GM19467 (cell line): Measurements from ENCODE around the gene DNAI2.

Experiments
- ATAC-seq: cut with Tn5 transposase; IDR thresholded peaks from one replicate; pipeline ENCODE4 v1.9.1; 2021; ENCODE audit warnings: mild to moderate bottlenecking, moderate library complexity; ENCODE audit not compliant: unreplicated experiment

Gene DNAI2, protein sequence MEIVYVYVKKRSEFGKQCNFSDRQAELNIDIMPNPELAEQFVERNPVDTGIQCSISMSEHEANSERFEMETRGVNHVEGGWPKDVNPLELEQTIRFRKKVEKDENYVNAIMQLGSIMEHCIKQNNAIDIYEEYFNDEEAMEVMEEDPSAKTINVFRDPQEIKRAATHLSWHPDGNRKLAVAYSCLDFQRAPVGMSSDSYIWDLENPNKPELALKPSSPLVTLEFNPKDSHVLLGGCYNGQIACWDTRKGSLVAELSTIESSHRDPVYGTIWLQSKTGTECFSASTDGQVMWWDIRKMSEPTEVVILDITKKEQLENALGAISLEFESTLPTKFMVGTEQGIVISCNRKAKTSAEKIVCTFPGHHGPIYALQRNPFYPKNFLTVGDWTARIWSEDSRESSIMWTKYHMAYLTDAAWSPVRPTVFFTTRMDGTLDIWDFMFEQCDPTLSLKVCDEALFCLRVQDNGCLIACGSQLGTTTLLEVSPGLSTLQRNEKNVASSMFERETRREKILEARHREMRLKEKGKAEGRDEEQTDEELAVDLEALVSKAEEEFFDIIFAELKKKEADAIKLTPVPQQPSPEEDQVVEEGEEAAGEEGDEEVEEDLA

DNA sequence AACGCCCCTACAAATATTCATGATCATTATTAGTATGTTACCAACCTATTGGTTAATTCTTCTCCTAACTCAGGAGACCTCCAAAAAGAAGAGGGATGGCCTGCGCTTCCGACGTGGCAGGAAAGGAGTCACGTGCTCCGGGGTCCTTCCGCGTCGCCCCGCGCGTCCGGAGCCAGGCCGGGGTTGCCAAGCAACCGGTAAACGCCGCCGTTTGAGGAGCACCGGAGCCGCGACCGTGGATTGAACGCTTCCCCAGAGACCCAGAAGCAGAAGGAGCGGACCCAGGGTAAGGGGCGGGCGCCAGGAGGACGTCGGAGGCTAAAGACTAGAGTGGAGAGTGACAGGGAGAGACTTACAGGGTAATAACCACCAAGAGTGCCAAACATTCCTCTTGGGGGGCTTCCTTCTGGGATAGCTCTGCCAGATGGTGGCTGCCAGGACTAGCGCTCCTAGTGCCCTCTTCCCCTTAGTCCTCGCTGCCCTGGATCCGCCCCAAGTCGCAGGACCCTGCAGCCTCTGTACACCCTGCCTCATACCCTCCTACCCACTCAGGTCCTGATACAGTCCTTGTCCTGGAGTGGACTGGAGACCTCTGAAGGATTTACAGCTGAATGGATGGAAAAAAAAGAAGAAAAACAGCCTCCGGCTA is at the start of gene DNAI2:
Gene DNAI2, plus strand, starts transcription at position 175 of the 649 bp plus-strand sequence. CDS start 7,584 bp downstream, outside the sequence.
- no peak for ATAC-seq

DNA sequence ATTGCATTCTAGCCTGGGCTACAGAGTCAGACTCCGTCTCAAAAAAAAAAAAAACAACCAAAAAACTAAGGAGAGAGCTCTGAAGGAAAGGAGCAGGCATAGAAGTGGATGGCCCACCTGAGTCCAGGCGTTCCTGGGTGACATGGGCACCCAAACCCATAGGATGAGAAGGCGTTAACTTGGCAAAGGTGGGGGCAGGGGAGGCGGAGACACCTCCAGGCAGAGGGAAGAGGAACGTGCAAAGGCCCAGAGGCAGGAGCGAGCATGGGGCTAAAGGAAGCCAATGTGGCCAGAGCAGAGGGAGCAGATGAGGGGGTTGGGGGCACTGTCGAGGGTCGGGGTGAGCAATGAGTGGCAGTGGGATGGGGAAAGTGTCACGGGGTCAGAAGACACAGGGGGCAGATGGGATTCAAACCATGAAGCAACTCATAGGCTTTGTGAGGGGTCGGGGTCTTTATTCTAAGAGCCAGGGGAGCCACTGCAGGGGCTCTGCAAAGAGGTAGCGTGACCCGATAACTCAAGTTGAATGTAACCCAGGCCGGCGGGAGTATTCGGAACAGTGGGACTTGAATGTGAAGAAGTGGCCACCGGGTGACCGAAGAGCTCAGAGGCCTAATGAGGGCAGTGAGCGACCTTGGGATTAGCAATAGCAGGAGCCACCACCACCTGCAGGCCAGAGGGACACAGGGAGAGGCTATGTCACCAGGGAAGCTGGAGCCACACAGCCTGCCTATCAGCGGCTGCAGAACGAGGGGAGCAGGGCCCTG is 48.9 kb upstream of the DNAI2 start:
- ATAC-seq = no peak

DNA sequence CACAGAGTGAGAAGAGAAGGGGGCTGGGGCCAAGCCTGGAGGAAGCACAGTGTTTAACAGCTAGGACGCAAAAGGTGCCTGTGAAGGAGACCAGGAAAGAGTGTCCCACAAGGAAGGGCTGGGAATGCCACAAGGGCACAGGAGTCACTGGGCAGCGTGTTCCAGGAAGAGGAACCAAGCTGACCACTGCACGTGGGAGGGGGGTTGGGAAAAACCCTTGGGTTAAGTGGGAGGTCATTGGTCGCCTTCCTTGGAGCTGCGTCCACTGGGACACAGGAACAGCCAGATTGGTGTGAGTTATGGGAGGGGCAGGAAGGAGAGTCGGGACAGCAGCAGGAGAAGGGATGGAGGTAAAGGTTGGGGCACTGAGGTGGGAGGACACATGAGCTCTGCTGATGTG is 47.8 kb upstream of the DNAI2 start:
- ATAC-seq = no peak

DNA sequence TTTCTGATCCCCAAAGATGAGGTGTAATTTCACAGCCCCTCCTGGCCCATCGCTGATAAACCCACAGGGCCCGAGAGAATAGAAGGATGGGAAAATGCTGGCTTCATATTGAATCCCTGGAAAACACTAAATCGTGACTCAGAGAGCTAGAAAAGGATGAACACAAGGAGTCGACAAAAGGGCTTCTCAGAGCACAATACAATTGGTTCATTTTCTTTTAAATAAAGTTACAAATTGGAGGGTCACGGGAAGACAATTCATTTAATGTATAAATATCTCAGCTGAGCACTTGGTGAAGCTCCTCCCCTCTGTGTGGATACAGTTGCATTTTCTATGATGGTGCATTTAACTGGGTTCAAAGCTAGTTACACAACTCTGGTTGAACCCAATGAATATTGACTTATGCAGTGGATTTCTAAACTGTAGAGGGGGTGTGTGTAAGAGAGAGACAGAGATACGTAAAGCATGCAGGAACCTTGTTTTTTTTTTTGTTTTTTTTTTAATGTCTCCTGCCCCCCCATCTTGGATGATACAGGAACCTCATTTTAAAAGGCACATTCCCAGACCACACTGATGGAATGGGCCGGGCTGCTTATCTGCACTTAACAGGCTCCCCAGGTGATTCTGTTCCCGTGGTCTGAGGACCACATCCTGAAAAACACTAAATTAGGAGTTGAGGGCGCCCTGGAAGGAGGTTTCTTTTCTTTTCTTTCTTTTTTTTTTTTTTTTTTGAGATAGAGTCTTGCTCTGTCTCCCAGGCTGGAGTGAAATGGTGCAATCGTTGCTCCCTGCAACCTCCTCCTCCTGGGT is 46.6 kb upstream of the DNAI2 start:
- no peak for ATAC-seq

DNA sequence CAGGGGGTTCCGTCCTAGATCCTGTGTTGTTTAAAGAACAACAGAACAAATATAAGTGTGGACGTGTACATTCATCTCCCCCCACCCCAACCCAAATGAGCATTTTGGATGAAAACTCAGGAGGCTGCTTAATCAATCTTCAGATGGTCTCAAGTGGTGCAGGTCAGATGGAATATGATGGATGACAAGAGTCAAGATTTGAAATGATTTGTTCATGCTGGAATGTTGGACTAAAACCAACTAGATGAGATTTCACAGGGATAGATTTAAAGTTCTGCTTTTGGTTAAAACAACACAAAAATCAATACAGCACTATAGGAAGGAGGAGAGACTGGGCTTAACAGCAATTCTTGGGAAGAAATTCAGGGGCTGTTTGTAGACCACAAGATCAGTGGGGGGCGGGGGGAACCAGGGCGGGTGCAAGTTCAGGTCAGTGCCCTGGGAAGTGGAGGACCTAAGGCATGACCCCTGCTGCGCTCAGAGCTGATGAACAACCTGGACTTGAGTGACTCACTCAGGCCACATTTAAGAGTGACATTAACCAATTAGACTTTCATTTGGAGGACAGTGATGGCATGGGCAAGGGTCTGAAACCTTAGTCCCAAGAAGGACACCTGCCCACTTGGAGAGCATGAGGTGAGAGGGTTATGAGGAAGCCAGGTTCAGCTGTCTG is 45.6 kb upstream of the DNAI2 start:
- ATAC-seq = no peak

DNA sequence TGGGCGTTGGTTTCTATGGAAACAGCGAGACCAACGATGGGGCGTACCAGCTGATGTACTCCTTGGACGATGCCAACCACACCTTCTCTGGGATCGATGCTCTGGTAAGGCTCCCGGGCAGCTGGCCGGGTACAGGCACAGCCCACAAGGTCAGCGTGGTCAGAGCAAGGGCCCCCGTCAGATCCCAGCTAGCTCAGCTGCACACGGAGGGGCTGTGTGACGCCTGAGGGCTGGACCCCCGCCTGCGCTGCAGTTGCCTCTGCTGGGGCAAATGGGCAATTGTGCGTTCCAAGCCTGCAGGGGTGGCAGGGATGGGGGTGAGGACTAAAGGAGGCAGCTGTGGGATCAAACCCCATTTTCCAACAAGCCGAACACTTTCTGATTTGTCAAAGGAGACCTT is 43.1 kb upstream of the DNAI2 start:
- ATAC-seq = no peak

DNA sequence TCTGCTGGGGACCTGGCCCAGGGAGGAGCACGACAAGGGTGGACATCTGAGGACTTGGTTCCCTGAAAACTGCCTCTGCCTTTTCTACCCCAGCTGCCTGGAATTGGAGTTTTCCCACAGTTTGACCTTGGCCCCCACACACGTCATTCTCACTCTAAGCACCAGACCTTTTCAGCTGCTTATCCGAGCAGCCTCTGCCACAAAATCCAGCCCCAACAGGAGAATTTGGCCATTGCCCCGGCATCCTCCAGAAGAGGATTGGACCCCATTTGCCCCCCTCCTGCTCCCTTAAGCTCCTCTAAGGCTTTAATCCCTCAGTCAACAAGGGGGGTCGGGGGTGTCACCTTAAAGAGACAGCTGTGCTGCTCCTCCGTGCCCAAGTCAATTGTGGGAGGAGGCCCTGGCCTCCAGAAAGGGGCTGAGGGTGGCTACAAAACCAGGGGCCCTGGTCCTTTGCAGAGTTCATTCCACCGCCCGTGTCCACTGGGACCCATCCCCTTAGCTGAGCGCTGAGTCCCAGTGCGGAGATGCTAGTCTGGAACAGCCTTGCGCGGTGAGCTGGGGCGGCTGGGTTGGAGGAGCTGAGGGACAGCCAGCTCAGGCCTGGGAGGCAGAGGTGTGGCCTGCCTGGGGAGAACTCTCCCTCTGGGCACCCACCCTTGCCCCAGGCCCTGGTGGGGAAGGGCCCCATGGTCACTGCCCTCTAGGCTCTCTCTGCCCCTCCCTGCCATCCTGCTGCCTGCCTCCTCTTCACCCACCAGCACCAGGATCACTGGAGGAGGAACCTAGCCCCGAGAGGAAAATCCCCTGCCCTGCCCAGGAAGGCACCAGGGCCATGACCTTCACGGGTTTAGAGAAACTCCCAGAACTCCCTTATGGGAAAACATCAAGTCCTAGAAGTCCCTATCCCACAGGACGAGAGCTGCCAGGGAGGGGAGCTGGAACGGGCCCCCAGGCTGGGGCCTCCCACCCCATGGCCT is 41.8 kb upstream of the DNAI2 start:
- no peak for ATAC-seq

DNA sequence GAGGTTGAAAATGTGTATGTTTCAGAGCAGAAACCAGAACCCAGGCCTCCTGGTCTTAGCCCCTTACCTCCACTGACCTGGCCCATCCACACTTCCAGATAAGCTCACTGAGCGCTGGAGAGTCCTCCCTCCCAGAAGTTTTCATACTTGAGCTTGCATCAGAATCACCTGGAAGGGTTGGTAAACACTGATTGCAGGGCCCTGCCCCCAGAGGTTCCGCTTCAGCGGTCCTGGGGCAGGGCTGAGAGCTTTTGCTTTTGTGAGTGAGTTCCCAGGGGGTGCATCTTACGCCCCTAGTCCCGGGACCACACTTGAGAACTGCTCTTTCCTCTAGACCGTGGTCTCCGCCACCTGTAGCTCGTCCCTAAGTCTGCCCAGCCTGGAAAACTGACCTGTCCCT is 40.1 kb upstream of the DNAI2 start:
- no peak for ATAC-seq

DNA sequence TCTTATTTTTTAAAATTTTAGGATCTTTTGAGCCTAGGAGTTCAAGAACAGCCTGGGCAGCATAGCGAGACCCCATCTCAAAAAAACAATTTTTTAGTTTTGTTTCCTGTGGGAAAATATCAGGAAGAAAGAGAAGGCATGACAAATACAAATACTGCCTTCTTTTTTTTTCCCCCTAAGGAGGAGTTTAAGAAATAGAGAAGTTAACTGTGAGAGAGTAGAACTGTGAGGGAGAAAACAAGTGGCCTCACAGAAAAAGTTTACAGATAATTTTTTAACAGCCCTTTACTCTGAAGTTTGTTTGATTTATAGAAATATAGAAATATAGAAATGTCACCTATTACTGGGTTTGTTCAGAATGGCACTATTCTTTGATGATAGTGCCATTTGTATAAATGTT is 39.5 kb upstream of the DNAI2 start:
- no peak for ATAC-seq

DNA sequence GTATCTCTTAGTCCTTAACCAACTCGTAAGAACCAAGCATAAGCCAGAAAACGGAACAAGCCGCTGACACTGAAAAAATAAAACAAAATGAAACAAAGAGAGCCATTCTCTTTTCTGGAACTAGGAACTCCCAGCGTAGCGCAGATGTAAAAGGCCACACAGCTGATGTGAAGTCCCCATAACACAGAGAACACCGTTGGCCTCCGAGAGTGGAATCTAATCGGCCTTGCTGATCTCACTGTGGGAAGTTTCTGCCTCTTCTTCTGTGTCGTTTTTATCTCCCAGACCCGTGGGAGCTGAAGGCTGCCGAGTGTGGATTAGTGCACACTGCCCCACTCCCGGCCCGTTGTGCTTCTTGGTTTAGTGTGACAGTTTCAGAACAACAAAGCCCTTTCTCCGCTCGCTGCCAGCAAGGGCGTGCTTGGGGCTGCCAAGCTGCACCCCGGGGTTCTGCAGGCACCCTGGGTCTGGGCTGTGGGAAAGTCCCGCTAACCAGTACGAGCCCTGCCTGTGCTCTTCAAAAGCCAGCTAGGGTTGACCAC is 38.9 kb upstream of the DNAI2 start:
- no peak for ATAC-seq

DNA sequence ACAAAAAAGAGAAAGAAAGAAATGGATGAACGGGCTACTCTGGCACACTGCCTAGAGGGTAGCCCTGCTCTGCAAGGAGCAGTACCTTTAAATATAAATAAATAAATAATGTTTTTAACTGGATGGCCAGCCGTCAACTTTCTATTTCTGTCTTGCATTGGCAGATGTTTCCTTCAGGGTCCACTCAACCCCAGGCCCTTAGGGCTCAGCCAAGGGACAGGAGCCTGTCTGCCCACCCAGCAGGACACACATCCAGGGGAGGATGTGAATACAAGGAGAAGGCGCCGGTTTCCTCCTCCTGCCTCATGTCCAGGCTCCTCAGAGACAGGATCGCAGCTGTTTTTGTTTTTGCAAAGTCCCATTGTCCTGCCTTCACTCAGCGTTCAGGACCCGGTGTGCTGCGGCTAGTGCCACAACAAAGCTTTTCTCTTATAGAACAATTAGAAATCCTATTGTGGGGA is 38.1 kb upstream of the DNAI2 start:
- ATAC-seq = no peak

DNA sequence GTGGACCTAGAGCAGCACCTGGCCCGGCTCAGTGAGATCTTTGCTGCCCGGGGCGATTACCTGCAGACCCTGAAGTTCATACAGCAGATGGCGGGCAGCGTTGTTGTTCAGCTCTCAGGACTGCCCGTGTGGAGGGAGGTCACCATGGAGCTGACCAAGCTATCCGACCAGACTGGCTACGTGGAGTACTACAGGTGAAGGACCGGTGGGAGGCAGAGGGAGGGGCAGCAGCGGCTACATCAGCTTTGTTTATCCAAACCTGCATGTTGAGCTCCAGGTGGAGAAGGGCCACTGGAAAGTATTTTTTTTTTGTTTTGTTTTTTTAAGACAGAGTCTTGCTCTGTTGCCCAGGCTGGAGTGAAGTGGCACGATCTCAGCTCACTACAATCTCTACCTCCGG is 36.7 kb upstream of the DNAI2 start:
- no peak for ATAC-seq

DNA sequence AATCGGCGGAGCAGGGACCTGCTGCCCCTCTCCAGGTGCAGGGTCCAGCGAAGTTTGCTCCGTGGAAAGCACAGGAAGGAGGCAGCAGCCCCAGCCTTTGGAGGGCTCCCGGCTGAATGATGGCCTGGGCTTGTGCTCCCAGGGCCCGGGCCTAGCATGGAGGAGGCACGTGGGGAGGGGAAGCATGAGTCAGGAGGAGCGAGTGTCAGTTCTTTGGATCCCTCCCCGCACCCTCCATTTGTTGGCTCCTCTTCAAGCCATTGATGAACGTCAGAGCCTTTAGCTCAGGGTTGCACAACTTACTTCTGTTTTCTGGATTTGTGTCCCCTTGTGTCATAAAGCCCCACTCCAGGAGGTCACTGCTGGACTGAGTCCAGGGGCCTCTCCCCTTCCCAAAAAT is 34.9 kb upstream of the DNAI2 start:
- no peak for ATAC-seq

DNA sequence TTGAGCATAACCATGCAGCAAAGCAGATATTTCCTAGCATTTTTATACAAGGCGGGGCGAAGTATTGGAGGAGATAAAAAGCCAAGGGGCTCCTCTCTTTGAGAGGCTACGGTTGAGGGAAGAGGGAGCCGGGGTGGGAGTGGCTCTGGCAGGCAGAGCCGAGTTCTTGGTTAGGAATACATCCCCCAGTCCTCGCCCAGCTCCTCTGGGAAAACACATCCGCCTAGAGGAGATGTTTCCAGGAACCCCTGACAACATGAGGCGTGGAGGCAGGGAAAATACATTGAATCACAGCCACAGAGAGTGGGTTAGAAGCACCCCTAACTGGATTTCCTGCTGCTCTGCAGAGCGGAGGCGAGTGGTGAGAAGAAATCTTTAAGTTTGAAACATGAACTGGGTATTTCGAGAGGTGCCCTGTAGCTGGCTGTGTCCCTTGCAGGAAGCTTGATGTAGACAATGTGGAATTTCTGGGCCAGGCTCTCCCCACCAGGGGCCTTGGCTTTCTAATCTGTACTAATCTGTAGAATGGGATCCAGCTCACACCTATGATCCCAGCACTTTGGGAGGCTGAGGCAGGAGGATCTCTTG is 33.3 kb upstream of the DNAI2 start:
- no peak for ATAC-seq

DNA sequence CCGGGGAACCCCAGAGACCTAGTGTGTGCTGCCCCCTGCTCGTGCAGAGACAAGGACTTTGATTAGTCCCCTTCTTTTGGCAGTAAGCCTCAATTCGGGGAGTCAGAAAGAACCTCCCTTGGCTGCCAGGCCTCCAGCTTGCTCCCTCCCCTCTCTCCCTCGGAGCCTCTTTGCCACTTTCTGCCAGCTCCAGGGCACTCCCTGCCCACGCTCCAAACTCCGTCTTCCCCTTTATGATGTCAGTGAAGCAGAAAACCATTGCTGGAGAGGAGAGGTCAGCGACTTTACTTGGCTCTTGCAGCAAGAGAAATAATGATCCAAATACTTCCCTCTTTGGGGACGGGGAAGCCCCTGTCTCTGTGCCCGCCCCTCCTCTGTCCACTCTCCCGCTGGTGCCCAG is 32.6 kb upstream of the DNAI2 start:
- no peak for ATAC-seq

DNA sequence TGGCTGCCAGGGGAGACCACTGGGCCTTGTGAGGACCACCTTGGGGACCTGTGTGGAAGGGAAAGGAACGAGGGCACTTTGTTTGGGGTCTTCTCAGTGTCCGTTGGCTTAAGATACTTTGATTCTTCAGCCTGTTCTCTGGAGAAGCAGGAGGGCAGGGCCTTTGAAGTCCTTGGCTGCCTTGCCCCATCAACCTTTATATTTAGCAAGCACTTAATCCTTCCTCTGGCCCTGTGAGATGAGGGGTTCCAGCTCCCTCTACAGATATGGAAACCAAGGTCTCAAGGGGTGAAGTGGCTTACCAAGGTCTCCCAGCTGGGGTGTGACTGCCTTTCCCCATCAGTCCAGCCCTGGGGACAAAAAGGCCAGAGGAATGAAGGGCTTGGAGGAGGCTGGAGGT is 32.2 kb upstream of the DNAI2 start:
- ATAC-seq = no peak

DNA sequence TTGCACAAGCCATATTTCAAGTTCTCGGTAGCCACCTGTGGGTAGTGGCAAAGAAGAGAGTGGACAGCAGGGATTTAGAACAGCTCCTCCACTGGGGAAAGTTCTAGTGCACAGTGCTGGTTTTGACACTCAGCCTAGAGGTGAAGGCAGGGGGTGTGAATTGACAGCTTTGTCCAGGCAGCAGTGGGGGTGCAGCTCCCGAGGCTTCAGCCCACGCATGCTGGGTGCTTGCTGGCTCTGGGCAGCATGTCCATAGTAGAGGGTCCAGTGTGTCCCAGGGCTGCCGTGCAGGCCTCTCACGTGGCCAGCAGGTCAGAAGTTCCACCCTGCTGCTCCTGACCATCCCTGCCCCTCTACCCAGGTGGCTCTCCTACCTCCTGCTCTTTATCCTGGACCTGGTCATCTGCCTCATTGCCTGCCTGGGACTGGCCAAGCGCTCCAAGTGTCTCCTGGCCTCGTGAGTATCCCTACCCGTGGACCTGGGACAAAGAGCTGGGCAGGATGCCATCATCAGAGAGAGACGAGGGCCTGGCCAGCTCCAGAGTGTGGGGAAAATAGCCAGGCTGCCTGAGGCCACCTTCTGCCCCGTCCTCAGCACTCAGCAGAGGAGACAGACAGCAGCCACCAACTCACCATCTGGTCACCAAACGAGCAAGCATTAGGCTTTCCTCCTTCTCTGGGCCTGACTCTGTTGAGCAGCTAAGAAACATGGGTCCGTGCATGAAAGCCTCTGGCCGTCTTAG is 30.9 kb upstream of the DNAI2 start:
- no peak for ATAC-seq
